ENCODE results near the gene BMP8A.

Gene BMP8A

DNA sequence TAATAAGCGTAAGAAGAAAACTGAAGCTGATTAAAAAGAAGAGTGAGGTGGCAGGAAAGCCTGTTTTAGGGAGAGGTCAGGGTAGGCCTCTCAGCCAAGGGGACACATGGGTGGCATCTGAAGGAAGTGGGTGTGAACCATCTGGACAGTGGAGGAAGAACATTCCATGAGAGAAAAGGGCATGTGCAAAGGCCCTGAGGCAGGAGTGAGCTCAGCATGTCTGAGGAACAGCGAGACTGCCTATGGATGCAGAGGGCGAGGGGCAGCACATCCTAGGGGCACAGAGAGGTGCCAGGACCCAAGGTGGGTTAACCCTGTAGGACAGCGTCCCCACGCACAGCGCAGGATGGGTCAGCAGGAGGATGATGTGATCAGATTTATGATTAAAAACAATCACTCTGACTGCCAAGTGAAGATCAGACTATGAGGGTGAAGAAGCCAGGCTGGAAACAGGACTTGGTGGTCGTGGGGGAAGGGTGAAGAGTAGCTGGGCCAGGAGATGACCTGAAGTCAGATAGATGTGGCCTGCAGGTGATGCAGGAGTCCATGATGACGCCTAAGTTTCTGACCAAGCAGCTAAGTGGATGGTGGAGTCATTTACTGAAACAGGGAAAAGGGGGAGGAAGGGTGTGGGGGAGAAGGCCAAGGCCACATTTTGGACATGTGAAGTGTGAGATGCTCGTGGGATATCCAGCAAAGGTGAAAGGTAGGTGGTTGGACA lies 47.3 kb downstream of the BMP8A start:
- Histone ChIP-seq H3K4me1 (peaks cover 0 to 3% (median 0%) of the 10 kb centered on the region in 4 donors), H3K9me3 (no peaks in the 10 kb centered on the region), H3K36me3 (peaks cover 16 to 73% (median 22%) of the 10 kb centered on the region in 3 donors), H3K27me3 (no peaks in the 10 kb centered on the region), H3K4me3 (no peak overlapping the region), H3K27ac (no peak overlapping the region)
- TF ChIP-seq, protein P1, sequence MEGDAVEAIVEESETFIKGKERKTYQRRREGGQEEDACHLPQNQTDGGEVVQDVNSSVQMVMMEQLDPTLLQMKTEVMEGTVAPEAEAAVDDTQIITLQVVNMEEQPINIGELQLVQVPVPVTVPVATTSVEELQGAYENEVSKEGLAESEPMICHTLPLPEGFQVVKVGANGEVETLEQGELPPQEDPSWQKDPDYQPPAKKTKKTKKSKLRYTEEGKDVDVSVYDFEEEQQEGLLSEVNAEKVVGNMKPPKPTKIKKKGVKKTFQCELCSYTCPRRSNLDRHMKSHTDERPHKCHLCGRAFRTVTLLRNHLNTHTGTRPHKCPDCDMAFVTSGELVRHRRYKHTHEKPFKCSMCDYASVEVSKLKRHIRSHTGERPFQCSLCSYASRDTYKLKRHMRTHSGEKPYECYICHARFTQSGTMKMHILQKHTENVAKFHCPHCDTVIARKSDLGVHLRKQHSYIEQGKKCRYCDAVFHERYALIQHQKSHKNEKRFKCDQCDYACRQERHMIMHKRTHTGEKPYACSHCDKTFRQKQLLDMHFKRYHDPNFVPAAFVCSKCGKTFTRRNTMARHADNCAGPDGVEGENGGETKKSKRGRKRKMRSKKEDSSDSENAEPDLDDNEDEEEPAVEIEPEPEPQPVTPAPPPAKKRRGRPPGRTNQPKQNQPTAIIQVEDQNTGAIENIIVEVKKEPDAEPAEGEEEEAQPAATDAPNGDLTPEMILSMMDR (IDR thresholded peaks at IDR 0.05) = no peak
- intact Hi-C loops (cut with DNase I; ENCODE audit: low total_unique reads) = loop anchor here (5.0 kb wide), 1 partner anchor 441 kb away; no protein-coding TSS in a partner anchor
- DNase-seq = no peak

DNA sequence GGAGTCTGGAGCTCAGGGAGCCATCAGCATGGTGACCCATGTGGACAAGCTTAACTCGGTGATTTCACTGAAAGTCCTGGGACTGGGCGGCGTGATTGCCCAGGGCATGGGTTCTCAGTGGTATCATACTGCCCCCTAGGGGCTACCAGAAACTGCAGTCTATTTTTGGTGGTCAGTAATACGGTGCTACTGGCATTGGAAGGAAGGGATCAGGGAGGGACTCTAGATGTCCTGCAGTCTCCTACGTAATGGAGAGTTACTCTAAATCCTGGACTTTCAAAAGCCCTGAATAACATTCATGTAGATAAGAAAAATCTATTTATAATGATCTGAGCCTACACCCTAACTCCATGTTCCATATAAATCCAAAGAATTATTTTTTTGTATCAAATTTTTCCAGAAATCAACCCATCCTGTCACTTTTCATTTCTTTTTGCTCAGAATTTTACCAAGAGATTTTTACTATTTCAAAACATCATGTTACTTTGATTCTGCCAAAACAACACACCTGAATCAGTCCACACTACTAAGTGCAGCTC lies 47.9 kb downstream of the BMP8A start:
- TF ChIP-seq, protein P1 (IDR thresholded peaks at IDR 0.05) = peak; percentile 81 to 89
- intact Hi-C loops (cut with DNase I; ENCODE audit: low total_unique reads) = loop anchor here (5.0 kb wide), 1 partner anchor 442 kb away; no protein-coding TSS in a partner anchor
- Histone ChIP-seq H3K4me1 (peaks cover 0 to 3% (median 0%) of the 10 kb centered on the region in 4 donors), H3K27ac (no peak overlapping the region), H3K9me3 (no peaks in the 10 kb centered on the region), H3K27me3 (no peaks in the 10 kb centered on the region), H3K4me3 (no peak overlapping the region), H3K36me3 (peaks cover 16 to 73% (median 22%) of the 10 kb centered on the region in 3 donors)
- peak; percentile 71 to 82 for DNase-seq

DNA sequence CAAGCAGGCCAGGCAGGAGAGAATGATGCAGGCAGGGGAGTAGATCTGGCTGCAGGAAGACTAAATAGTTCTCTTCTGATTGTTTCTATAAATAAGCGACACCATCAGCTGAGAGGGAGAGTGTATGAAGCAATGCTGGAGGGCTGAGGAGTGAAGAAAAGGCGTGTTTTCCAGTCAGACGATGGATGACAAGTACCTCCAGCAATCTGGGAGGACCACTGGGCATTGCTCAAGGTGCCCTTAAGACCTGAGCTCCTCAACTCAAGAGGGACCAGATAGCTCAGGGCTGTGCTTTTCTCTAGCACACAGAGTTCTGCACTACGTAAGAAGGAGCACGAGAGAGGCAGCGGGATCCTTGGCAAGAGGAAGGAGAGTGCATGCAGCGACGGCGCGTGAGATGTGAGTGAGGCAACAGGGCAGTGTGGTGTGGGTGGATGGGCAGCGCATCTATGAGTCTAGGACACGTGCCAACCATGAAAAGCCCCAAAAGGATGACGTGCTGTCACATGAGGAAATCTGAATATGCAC lies 49.1 kb downstream of the BMP8A start:
- Histone ChIP-seq H3K36me3 (peaks cover 16 to 69% (median 17%) of the 10 kb centered on the region in 3 donors), H3K9me3 (no peaks in the 10 kb centered on the region), H3K27me3 (no peaks in the 10 kb centered on the region), H3K27ac (no peak overlapping the region), H3K4me3 (no peak overlapping the region), H3K4me1 (peaks cover 0 to 3% (median 0%) of the 10 kb centered on the region in 4 donors)
- TF ChIP-seq, protein P1 (IDR thresholded peaks at IDR 0.05) = no peak
- peak; percentile 82 to 83 for DNase-seq
- intact Hi-C loops (cut with DNase I; ENCODE audit: low total_unique reads) = no loop called here

DNA sequence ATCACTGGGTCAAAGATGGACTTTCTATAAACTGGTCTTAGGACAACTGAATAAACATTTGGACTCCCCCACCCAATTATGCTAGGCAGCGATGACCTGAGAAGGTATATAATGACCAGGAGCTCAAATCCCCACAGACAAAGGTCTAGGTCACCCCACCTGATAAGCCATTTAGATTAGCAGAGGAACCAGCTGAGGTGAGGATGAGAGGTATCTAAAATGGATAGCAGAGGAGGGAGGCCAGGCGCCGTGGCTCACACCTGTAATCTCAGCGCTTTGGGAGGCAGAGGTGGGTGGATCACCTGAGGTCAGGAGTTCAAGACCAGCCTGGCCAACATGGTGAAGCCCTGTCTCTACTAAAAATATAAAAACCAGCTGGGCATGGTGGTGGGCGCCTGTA lies 51.5 kb downstream of the BMP8A start:
- intact Hi-C loops (cut with DNase I; ENCODE audit: low total_unique reads) = no loop called here
- TF ChIP-seq, protein P1 (IDR thresholded peaks at IDR 0.05) = no peak
- peaks cover 29 to 69% (median 35%) of the 10 kb centered on the region in 3 donors for H3K36me3 ChIP-seq
- H3K27ac ChIP-seq = no peak overlapping the region
- H3K4me1 ChIP-seq = peaks cover 0 to 3% (median 0%) of the 10 kb centered on the region in 4 donors
- no peak overlapping the region for H3K4me3 ChIP-seq
- no peaks in the 10 kb centered on the region for H3K9me3 ChIP-seq
- H3K27me3 ChIP-seq = no peaks in the 10 kb centered on the region
- DNase-seq = no peak

DNA sequence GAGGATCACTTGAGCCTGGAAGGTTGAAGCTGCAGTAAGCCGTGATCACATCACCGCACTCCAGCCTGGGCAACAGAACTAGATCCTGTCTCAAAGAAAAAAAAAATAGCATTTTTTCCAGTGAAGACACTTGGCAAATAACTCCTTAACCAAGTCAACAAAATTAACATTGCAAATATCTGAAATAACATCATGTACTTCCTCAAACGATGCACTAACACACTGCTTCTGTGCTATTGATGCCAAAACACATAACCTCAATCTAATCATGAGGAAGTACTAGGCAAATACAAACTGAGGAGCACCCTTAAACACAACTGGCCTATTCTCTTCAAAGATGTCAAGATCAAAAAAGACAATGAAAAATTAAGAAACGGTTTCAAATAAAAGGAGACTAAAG lies 52.9 kb downstream of the BMP8A start:
- peaks cover 38 to 72% (median 49%) of the 10 kb centered on the region in 3 donors for H3K36me3 ChIP-seq
- TF ChIP-seq, protein P1 (IDR thresholded peaks at IDR 0.05) = no peak
- no peak for DNase-seq
- intact Hi-C loops (cut with DNase I; ENCODE audit: low total_unique reads) = no loop called here
- H3K4me1 ChIP-seq = no peaks in the 10 kb centered on the region
- H3K4me3 ChIP-seq = no peak overlapping the region
- no peaks in the 10 kb centered on the region for H3K27me3 ChIP-seq
- no peak overlapping the region for H3K27ac ChIP-seq
- no peaks in the 10 kb centered on the region for H3K9me3 ChIP-seq
